Osteocyte (in vitro differentiated cells): ENCODE data around the gene IL11. TPM values are rescaled to one million over a fixed set of nuclear protein-coding genes. Genes with fewer than 3 reads are reported as not detected.

Experiments used
- DNase-seq: peaks from one replicate; pipeline ENCODE4 v3.0.0; 2021; ENCODE audit warnings: mixed read lengths; ENCODE audit not compliant: unreplicated experiment; ENCODE audit errors: extremely low spot score
- H3K27ac Mint-ChIP-seq: one replicate; pipeline ENCODE4 v1.8.0; 2021; ENCODE audit warnings: mild to moderate bottlenecking, mixed read lengths; ENCODE audit not compliant: unreplicated experiment
- H3K27me3 Mint-ChIP-seq: one replicate; pipeline ENCODE4 v1.8.0; 2021; ENCODE audit warnings: mixed read lengths; ENCODE audit not compliant: unreplicated experiment
- H3K36me3 Mint-ChIP-seq: one replicate; pipeline ENCODE4 v1.8.0; 2021; ENCODE audit warnings: mixed read lengths; ENCODE audit not compliant: unreplicated experiment
- H3K4me1 Mint-ChIP-seq: one replicate; pipeline ENCODE4 v1.8.0; 2021; ENCODE audit warnings: mixed read lengths; ENCODE audit not compliant: unreplicated experiment
- H3K4me3 Mint-ChIP-seq: one replicate; pipeline ENCODE4 v1.8.0; 2021; ENCODE audit warnings: mild to moderate bottlenecking, moderate library complexity, mixed read lengths; ENCODE audit not compliant: unreplicated experiment
- H3K9me3 Mint-ChIP-seq: one replicate; pipeline ENCODE4 v1.8.0; 2021; ENCODE audit warnings: mixed read lengths; ENCODE audit not compliant: unreplicated experiment
- CTCF ChIP-seq: fragments of 200-600 bp; sonication (generic); IDR thresholded peaks from 2 replicates; pipeline ENCODE4 v1.5.0; 2021; ENCODE audit warnings: antibody characterized with exemption, mild to moderate bottlenecking, moderate library complexity
- total RNA-seq: library from RNA; stranded (reverse); gene quantifications from 2 replicates; pipeline ENCODE4 v1.2.1, GENCODE V29; 2021

IL11 gene
- total RNA-seq, 1 donor from 2014 or later: 1.0 TPM

- Mint-ChIP-seq H3K9me3 (no peaks in the 10 kb centered on the region), H3K27ac (peak overlapping the region; percentile 96), H3K27me3 (no peaks in the 10 kb centered on the region), H3K36me3 (peaks cover 9% of the 10 kb centered on the region), H3K4me3 (peak overlapping the region; percentile 99), H3K4me1 (peaks cover 46% of the 10 kb centered on the region)
- peak; percentile 98 for DNase-seq
- TF ChIP-seq CTCF: no peak
Observed at GRCh38 chr19:55384920-55385723, 14.9 kb upstream of the IL11 start.

GRCh38 chr19:55384131-55384919 lies 14.1 kb upstream of the IL11 start, which contains the start of gene TMEM238:
Gene TMEM238 (minus strand): TSS chr19:55384292. CDS start chr19:55384259, 33 bp downstream.
- no peak for DNase-seq
- TF ChIP-seq CTCF: no peak
- Mint-ChIP-seq H3K9me3 (no peaks in the 10 kb centered on the region), H3K27ac (peak within 1 kb of the TSS; percentile 96), H3K36me3 (peaks cover 9% of the 10 kb centered on the region), H3K27me3 (no peaks in the 10 kb centered on the region), H3K4me1 (peaks cover 40% of the 10 kb centered on the region), H3K4me3 (peak within 1 kb of the TSS; percentile 99)

- Mint-ChIP-seq H3K36me3 (peaks cover 9% of the 10 kb centered on the region), H3K27me3 (no peaks in the 10 kb centered on the region), H3K27ac (peak overlapping the region; percentile 73), H3K9me3 (no peaks in the 10 kb centered on the region), H3K4me1 (peaks cover 34% of the 10 kb centered on the region), H3K4me3 (peak overlapping the region; percentile 71)
- DNase-seq: no peak
- peak; percentile 40 for TF ChIP-seq CTCF
Observed at GRCh38 chr19:55383279-55384130, 13.2 kb upstream of the IL11 start.

GRCh38 chr19:55382522-55383054 lies 12.3 kb upstream of the IL11 start:
- peak overlapping the region; percentile 71 for H3K4me3 Mint-ChIP-seq
- no peak for TF ChIP-seq CTCF
- no peak for DNase-seq
- peaks cover 8% of the 10 kb centered on the region for H3K36me3 Mint-ChIP-seq
- H3K27me3 Mint-ChIP-seq: no peaks in the 10 kb centered on the region
- peaks cover 27% of the 10 kb centered on the region for H3K4me1 Mint-ChIP-seq
- no peak overlapping the region for H3K27ac Mint-ChIP-seq
- H3K9me3 Mint-ChIP-seq: no peaks in the 10 kb centered on the region
